Left kidney (tissue), 1 donor: ENCODE results near the gene SUPT20HL2. TPM values are rescaled to one million over a fixed set of nuclear protein-coding genes. Genes with fewer than 3 reads are reported as not detected.

ENCODE experiments used
- polyA plus RNA-seq: library from polyadenylated mRNA; unstranded; fragments of 120-200 nt; gene quantifications from one replicate; pipeline ENCODE4 v1.2.1, GENCODE V29; 2013; ENCODE audit not compliant: insufficient read length

SUPT20HL2 gene
- polyA plus RNA-seq, 1 donor, result not detected

Other genes with a start within 250 kb of the SUPT20HL2 start
- 36.1 TPM for gene ZFX, start 164.3 kb downstream of the SUPT20HL2 start, polyA plus RNA-seq
- not detected for gene SUPT20HL1, start 46.6 kb upstream of the SUPT20HL2 start, polyA plus RNA-seq
- gene PDK3, start 151.2 kb upstream of the SUPT20HL2 start, polyA plus RNA-seq, result 12.5 TPM